Forelimb muscle (tissue), 1 donor: Measurements from ENCODE around the gene TTYH3. TPM values are rescaled to one million over a fixed set of nuclear protein-coding genes. Genes with fewer than 3 reads are reported as not detected.
"Not testable (repeated sequence)": the region's sequence is repeated elsewhere in the genome, so short reads cannot be mapped to it uniquely, and the experiment has no call there.

ENCODE experiments used
- DNase-seq: peaks from one replicate; pipeline ENCODE4 v3.0.0-alpha.2; 2013; ENCODE audit warnings: low read depth
- polyA plus RNA-seq: library from polyadenylated mRNA; unstranded; fragments of 120-200 nt; gene quantifications from one replicate; pipeline ENCODE4 v1.2.1, GENCODE V29; 2013; ENCODE audit not compliant: insufficient read length

Gene TTYH3
- polyA plus RNA-seq, 1 donor = 71.4 TPM

GRCh38 chr7:2665359-2665791 lies 33.6 kb downstream of the TTYH3 start:
- no peak for DNase-seq

- DNase-seq = no peak
Measured at GRCh38 chr7:2666155-2666554, 34.4 kb downstream of the TTYH3 start.

- DNase-seq = no peak
Measured at GRCh38 chr7:2666588-2667250, 34.9 kb downstream of the TTYH3 start.

DNA sequence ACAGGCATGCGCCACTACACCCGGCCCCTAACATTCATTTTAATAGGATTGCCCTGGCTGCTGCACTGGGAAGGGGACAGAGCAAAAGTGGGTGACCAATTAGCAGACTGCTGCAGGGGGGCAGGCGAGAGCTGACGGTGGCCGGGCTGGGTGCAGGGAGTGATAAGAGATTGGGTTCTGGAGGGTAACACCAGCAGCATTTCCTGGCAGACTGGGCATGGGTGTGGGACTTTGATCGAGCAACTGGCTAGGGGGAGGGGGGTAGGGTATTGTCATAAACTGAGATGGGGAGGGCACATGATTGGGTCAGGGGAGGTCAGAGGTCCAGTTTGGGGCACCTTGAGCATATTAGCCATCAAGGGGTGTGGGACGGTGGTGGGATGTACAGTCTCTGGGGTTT lies 36.1 kb downstream of the TTYH3 start:
- DNase-seq = no peak

DNA sequence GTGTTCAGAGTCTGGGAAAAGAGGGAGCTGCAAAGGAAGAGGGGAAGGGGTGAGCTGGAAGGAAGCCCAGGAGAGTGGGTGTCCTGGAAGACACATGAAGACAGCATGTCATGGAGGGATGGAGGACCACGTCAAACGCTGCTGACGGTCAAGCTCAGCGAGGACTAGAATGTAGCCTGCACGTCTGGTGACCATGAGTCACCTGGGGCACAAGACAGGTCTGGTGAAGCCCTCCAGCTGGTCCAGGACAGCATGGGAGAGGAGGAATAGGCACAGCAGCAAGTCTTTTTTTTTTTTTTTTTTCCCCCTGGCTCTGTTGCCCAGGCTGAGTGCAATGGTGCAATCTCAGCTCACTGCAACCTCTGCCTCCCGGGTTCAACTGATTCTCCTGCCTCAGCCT lies 36.6 kb downstream of the TTYH3 start:
- DNase-seq = no peak

DNA sequence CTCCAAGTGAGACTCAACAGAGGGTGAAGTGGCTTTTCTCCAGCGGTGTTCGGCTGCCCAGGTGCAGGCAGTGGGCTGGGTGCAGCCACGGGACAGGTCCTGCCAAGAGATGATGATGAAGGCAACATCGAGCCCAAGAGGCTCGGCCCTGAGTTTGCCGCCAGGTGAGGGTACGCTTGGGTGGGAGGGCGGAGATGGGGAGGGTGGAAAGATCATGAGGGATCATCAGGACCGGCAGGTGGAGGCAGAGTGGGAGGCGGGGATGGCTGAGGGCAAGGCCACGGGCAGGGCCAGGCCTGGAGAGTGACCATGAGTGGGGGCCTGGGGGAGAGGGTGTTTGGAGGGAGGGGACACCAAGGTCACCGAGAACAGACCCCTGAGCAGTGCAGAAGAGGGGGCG lies 38.4 kb downstream of the TTYH3 start:
- DNase-seq = no peak

DNA sequence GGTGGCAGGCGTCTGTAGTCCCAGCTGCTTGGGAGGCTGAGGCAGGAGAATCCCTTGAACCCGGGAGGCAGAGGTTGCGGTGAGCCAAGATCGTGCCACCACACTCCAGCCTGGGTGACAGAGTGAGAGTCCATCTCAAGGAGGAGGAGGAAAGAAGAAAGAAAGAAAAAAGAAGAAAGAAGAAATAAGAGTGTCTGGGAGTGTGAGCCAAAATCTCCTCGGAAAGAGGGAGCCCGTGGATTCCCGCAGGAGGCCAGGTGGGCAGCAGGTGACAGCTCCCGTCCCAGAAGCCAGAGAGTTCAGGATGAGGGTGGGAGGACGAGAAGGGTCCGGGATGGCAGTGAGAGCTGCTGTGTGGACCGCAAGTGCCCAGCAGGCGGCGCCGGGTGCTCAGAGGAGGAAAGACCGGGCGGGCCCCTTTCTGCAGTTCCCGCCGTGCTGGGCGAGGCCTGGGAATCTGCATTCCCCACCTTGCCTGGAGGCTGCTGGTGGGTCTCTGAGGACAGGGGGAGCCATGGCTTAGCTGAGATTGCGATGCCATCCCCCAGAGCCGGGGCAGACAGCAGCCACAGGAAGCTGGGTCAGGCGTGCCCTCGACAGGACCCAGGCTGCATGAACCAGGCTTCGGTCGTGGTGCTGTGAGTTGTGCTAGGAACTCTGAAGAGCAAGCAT lies 39.1 kb downstream of the TTYH3 start:
- no peak for DNase-seq

DNA sequence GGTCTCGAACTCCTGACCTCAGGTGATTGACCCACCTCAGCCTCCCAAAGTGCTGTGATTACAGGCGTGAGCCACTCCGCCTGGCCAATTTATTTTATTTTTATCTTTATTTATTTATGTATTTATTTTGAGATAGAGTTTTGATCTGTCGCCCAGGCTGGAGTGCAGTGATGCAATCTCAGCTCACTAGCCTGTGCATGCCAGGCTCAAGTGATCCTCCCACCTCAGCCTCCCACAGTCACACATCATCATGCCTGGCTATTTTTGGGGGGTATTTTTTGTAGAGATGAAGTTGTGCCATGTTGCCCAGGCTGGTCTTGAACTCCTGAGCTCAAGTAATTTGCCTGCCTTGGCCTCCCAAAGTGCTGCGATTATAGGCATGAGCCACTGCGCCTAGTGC lies 41.4 kb downstream of the TTYH3 start:
- DNase-seq = not testable (repeated sequence)

DNA sequence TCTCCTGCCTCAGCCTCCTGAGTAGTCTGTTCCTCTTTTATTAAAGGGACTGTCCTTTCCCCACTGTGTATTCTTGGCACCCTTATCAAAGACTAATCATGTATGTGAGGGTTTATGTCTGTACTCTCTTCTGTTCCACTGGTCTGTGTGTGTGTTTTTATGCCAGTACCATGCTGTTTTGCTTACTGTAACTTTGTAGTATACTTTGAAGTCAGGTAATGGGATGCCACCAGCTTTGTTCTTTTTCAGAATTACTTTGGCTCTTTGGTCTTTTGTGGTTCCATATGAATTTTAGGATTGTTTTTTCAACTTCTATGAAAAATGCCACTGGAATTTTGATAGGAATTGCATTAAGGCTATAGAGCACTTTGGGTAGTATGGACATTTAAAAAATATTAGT lies 42.1 kb downstream of the TTYH3 start:
- DNase-seq = no peak

- DNase-seq = no peak
Measured at GRCh38 chr7:2675256-2675764, 43.5 kb downstream of the TTYH3 start.

- not testable (repeated sequence) for DNase-seq
Measured at GRCh38 chr7:2676576-2676975, 44.8 kb downstream of the TTYH3 start.

DNA sequence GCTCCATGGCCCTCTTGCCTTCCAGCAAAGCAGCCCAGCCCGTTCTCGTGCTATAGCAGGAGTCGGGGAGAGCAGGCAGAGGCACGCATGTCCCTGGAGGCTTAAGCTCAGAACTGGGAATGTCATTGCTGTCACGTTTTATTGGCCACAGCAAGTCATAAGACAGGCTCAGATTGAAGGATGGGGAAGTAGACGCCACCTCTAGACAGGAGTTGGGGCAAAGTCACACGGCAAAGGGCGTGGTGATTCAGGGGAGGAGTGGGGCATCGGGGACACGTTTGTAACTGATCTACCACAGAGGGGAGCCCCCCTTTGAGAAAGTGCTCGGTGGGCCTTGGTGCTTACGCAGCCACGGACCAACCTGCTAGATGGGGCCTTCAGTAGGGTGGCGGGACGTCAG lies 46.7 kb downstream of the TTYH3 start:
- DNase-seq = not testable (repeated sequence)

DNA sequence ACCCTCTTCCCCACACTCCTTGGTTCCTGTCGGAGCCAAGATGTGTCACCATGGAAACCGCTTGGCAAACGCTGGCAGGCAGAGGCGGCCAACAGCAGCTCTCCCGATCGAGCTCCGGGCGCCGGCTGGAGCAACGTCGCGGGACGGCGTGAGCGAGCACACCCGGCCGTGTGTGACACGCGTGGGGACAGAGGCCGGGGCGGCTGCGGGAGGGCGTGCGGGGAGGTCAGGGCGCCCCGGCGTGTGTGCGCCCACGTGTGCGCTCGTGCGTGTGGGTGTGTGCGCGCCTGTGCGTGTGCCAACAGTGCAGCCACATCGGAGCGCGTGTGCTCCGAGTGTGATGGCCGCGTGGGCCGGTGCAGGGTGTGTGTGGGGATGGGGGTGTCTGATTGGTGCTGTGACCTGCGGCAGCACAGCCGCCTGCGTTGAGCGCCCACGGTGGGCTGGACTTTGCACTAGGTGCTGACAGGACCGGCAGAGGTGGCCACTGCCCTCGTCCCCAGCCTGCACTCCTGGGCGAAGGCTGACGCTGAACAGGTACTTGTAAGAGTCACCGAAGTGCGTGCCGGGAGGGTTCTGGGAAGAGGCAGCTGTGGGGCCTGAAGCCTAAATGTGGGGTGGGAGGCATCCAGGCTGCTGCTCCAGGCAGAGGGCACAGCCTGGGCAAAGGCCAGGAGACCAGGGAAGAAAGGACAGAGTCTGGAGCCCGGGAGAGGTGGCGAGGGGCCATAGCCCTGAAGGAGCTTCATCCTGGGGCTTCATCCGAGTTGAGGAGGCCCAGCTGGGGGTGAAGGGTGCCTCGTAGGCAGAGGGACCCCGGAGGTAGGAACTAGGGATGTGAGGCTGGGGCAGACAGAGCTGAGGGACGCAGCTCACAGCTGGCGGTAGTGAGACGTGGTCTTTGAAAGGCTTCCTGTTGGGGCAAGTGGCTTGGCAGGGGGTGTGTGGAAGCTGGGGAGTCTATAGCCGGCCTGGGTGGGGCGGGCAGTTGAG lies 47.6 kb downstream of the TTYH3 start:
- DNase-seq = not testable (repeated sequence)

DNA sequence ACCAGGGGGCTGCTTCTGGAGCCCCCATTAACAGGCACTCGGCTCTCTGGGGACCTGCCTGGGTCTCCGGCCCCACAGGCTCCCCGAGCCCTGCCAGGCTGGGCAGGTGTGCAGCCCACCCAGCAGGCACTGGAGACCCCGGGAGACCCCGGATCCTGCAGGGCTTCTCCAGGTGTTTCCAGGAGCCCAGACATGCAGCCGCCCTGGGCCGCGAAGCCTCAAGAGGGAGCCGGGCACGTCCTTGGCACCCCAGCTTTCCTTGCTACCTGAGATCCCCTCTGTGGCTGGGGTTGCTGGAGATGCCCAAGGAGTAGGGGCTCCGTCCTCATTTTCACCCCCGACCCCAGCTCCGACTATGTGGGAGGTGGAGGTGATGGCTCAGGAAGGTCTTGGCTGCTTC lies 48.5 kb downstream of the TTYH3 start:
- DNase-seq = no peak

GRCh38 chr7:2680792-2681490 lies 49.2 kb downstream of the TTYH3 start:
- no peak for DNase-seq

GRCh38 chr7:2681929-2682799 lies 50.4 kb downstream of the TTYH3 start:
- DNase-seq = no peak

DNA sequence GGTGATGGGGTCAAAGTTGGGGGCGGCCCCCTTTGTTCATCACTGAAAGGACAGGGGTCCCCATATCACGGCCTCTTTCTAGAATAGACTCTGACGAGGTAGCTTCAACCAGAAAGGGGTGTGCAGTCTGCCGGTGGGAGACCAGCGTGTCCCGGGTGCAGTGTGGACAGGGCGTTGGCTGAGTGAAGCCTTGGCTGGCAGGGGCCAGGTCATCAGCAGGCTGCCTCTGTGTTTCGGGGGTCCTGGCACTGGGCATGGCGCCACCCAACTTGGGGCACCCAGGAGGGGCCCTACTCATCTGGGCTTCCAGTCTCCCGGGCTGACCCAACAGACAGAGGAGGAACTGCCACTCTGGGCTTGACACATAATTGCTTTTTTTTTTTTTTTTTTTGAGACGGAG lies 52.7 kb downstream of the TTYH3 start:
- no peak for DNase-seq

DNA sequence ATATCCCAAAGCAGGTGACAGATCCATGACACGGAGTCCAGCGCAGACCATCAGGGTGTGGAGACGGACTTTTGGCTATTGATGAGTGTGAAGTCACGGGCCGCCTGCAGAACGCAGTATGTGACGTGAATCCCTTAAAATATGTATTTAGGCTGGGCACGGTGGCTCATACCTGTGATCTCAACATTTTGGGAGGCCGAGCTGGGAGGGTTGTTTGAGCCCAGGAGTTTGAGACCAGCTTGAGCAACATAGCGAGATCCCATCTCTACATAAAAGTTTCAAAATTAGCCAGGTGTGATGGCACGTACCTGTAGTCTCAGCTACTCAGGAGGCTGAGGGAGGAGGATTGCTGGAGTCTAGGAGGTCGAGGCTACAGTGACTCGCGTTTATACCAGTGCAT lies 54.3 kb downstream of the TTYH3 start:
- no peak for DNase-seq

GRCh38 chr7:2687338-2687869 lies 55.6 kb downstream of the TTYH3 start:
- DNase-seq = no peak

DNA sequence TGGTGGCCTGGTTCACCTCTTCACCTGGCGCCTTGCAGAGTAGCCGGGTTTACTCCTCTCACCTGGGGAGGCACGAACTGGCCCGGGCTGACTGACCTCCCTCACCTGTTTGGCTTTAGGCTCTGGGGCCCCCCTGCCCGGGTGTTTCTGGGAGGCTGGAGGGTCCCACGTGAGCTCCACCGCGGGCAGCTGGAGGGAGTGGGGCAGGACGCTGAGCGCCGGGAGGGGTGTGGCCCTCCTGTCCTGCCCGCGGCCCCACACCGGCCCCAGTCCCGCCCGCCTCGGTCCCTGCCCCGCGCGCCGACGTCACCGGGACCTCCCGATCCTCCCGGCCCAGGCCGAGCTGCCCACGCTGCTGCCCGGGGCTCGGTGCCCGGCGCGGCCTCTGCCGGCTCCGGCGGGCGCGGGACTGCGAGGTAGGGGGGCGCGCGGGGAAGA lies 56.1 kb downstream of the TTYH3 start, which contains the start of gene AMZ1:
AMZ1 (plus strand) TSS at position 322 of the 438 bp plus-strand sequence. CDS start 12,250 bp downstream, outside the sequence.
- DNase-seq = no peak
